NCI-H510A (cell line): ENCODE results near the gene CASZ1.

ENCODE experiments used
- DNase-seq: peaks from one replicate; lab custom pipeline; 2025; lab: John Stamatoyannopoulos, UW

CASZ1 gene

DNA sequence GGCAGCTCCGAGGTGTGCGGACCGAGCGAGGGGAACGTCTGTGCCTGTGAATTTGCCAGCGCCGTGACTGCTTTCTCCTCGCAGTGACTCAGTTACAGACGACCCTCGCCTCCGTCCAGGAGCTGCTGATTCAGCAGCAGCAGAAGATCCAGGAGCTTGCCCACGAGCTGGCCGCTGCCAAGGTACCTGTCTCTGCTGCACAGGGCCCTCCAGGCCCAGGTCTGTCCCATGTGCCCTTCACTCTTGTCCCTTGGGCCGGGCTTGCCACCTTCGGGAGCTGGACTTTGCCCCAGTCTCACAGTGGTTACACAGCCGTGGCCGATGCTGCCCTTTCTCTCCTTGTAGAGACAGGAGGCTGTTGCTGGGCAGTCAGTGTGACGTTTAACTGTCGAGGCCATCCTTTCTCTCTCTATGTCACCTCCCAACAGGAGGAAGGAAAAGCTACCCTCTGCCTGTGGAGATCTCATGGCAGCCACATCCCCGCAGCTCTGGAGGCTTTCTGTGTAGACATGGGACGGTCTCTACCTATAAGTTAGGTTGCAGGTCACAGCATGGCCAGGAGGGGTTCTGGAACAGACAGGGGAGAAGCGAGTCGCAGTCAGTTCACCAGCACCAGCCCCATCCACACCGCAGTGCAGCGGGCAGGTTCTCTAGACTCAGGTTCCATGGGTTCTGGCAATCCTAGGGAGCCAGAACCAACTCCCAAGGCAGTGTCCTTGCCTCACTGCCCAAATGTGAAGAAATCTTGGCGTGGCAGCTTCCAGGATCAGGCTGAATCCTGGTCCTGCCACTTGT is 172.0 kb downstream of the CASZ1 start:
- no peak for DNase-seq

DNA sequence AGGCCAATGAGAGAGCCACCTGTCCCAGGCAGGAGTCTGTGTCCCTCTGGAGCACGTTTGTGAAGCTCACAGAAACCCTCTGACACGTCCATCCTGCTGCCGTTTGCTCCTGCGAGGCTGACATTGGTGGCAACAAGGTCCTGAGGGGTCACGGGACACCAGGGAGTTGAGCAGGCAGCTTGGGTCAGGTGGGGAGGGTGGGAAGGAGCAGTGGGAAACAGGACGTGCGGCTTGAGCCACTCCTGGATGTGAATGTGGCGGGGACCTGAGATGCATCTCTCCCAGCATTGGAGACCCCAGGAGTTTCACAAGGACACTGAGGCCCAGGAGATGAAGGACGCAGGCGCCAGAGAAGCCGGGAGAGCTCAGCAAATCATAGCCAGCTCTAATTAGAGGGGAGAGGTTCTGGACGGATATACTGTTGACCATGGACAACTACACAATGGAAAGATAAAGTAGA is 172.7 kb downstream of the CASZ1 start:
- no peak for DNase-seq

- no peak for DNase-seq
Observed at GRCh38 chr1:10622910-10623685, 173.3 kb downstream of the CASZ1 start.

DNA sequence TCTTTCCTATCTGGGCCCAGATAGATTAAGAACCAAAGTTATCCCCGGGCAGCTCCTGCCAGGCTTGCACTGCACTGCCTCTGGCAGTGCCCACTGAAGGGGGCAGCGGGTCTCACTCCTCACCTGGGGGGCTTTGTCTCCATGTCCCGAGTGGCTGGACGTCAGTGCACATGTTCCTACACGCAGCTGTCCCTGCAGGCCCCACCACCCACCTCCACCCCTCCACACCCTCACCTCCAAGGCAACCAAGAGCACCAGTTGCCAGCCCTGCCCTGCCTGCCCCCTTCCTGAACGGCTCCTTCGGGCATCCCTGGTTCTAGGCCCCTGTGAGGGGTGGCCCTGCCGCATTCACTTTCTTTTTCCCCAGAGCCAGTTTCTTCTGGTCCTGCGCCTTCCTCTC is 174.5 kb downstream of the CASZ1 start:
- DNase-seq: no peak

DNA sequence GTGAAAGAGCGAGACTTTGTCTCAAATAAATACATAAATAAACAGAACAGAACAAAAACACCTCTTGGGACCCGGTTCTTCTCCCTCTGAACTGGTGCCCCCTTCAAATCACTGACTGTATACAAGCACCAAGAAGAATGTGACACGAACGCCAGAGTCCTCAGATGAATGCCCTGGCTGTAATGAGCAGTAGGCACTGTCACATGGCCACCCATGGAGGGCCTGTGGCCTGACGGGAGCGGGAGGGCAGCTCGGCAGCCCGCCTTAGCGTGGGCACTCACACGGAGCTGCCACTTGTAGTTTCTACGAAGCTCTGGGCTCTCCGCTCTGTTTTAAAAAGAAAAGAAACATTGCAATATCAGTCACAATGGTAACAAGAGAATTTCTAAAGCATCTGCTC is 175.7 kb downstream of the CASZ1 start:
- no peak for DNase-seq

DNA sequence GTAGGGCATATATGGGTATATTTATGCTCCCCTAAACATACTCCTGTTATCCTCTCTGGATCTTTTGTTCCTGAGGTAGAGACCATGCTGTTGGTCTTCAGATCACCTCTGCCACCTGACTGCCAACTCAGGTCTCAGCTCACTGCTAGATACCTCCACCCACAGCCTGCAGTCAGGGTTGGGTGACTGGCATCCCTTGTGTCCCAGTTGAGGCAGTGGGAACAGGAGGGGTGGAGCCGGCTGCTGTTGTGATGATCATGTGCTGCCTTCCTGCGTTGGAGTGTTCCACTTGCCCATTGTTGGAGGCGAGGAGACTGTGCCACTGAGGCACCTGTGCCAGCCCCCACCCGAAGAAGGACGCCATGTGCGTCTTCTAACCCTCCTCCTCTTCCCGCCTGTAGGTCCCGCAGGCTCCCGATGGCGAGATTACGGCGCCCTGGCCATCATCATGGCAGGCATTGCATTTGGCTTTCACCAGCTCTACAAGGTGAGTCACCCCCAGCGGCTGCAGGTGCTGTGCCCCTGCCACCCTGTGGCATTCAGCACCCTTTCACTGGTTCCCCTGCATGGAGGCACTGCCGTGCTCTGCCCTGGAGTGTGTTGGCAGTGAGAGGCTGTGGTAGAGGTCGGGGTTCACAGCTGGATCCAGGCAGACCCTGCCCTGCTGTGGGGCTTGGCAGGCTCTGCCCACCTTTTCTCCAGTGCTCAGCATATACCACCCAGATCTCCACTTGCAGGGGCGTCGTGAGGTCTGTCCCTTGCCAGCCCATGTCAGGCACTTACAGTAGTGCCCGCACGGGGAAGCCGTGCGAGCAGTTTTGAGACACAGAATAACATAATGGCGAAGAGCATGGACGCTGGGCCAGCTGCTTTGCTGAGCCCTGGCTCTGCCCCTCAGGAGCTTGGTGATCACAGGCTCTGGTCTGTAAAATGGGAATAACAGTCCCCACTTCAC is 178.2 kb downstream of the CASZ1 start:
- DNase-seq: no peak

DNA sequence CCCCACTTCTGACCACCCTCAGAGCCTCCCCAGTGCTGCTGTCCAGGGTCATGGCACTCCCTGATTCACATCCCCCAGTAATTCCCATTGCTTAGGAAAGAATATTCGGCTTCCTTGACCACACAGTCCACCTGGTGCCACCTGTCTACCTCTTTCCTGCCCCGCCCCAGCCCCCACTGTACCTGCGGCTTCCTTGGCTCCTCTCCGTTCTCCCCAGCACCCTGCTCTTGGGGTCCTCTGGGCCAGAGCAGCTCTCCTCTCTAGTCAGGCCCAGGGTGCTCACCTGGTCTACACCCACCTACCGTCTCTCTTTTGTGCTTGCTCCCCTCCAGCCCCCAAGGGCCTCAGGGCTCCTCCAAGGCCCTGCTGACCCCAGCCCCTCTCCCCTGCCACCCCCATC is 179.1 kb downstream of the CASZ1 start:
- DNase-seq: no peak

DNA sequence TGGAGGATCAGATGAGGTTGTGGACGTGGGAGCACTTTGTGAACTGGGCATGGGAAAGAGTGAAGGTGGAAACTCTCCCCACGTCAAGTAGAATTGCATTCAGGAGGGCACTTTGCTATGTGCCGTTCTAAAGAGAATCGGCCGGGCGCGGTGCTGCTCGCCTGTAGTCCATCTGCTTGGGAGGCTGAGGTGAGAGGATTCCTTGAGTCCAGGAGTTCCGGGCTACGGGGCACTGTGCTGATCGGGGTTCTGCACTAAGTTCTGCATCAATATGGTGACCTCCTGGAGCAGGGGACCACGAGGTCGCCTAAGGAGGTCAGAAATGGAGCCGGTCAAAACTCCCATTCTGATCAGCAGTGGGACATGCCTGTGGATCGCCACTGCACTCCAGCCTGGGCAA is 179.8 kb downstream of the CASZ1 start:
- no peak for DNase-seq

- DNase-seq: no peak
Observed at GRCh38 chr1:10615932-10616671, 180.3 kb downstream of the CASZ1 start.

DNA sequence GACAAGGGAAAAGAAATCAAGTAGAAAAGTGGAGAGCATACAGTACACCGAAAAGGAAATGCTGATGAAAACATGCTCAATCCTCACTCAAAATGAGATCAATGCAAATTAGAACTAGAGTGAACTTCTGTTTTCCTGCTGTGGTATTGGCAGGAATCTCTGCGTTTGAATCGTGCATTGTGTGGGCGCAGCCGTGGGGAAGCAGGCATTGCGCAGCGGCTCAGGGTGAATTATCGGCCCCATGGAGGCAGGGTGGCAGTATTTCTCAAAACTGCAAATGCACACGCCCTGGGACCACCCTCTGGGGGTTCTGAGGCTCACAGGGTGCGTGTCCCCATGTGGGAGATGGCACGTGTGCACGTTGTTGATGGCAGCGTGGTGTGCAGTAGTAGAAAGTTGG is 181.1 kb downstream of the CASZ1 start:
- DNase-seq: no peak

DNA sequence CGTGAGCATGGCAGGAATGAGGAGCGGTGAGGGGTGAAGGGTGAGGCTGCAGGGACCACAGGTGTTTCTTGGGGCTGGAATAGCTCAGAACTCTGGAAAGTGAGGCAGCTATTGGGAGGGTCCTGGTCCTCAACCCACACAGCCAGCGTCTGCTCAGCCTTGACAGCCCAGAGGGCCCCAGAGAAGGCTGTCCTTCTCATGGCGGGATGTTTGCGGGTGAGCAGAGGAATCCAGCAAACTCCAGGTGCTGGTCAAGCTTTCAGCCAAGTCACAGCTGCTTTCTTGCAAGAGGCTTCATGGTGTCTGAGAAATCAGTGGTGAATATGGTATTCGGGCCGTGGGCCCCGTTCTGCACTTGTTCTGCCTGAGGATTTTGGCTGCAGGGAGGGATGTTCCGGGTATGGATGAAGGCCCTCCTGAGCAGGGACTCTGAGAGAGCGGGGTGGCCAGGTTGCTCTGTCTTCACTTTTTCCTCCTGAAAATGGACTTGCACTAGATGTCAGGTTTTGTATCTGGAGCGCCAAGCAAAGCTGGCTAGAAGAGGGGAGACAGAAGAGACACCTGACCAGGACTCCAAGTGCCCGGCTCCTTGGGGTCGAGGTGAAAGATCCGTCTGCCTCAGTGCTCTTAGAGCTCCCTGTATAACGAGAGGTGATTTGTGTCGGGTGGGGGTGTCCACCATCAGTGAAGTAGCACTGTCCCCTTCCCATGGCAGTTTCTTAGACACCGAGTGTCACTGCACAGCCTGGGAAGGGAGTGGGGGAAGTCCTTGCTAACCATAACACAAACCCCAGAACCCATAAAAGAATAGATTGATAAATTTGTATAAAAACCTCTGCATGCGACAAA is 181.8 kb downstream of the CASZ1 start:
- no peak for DNase-seq

DNA sequence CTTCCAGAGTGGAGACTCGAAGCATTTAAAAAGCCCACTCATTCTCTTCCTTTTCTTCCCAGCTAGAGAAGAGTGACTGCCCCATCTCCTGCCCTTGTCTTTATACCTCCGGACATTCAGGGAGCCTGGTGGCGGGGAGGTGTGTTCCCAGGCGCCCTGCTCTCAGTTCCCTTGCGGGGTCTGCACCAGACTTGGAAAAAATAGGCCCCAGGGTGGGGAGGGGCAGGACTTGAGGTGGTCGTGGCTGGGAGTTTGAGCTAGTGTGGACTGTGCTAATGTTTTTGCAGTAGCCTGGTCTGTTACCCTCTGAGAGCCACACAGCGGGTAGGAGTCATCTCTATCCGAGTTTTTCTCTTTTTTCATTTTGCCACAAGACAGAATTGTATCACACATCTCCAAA is 182.6 kb downstream of the CASZ1 start:
- DNase-seq: no peak

- DNase-seq: no peak
Observed at GRCh38 chr1:10613340-10613739, 183.1 kb downstream of the CASZ1 start.

DNA sequence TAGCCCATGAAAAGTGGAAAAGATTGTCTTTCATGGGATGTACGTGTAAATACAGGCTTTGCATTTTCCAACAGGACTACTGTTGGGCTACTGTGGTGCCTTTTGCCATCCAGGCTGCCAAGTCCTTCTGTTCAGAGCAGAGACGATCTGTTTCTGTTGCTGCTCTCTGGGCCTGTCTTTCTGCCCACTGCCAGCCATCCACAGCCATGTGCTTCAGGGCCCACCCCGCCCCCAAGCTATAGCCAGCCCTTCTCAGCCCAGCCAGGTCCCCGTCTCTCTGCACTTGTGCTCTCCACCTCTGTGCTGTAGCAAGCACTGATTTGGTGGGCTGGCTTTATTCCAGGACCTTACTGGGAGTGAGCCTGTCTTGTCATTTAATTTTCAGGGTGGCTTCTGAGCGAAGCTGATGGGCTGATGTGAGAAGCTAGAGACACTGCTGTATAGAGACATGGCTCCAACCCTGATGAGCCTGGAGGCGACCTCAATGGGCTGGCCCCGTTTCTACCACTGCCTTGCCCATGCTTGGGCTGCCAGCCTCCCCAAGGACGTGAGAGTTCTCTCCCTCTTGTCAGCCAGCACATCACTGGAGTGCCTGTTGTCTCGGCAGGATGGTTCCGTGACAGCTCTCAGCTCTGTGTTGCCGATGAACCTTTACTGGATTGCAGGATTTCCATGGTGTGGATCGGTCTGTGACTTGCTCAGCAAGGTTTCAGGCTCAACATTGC is 183.8 kb downstream of the CASZ1 start:
- DNase-seq: no peak

- no peak for DNase-seq
Observed at GRCh38 chr1:10610901-10611600, 185.4 kb downstream of the CASZ1 start.

DNA sequence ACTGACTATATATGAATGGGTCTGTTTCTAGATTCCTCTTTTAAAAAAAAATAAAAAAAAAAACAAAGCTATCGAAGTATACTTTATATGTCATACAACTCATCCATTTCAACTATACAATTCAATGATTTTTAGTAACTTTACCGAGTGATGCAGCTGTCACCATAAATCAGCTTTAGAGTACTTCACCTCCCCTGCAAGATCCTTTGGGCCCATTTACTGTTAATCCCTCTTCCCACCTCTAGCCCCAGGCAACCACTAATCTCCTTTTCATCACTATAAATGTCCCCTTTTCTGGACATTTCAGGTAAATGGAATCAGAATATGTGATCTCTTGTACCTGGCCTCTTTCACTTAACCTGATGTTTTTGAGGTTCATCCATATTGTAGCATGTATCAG is 187.8 kb downstream of the CASZ1 start:
- DNase-seq: no peak

DNA sequence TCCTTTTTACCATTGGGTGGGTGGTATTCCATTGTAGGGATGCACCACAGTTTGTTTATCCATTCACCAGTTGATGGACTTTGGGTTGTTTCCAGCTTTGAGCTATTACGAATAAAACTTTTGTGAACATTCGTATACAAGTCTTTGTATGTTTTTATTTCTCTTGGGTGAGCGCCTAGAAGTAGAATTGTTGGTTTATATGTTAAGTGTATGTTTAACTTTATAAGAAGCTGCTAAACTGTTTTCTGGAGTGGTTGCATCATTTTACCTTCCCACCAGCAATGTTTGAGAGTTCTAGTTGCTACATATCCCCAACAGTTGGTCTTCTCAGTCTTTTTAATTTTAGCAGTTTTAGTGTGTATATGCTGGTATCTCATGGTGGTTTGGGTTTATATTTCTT is 189.2 kb downstream of the CASZ1 start:
- DNase-seq: no peak

- no peak for DNase-seq
Observed at GRCh38 chr1:10606064-10606463, 190.4 kb downstream of the CASZ1 start.

GRCh38 chr1:10604966-10605365 is 191.5 kb downstream of the CASZ1 start:
- DNase-seq: no peak
